Liver (tissue), 9 donors: ENCODE data around the gene LRPAP1. TPM values are rescaled to one million over a fixed set of nuclear protein-coding genes. Genes with fewer than 3 reads are reported as not detected.
"Not testable (repeated sequence)": the region's sequence is repeated elsewhere in the genome, so short reads cannot be mapped to it uniquely, and the experiment has no call there.

ENCODE experiments used
- DNase-seq: peaks from one replicate; pipeline ENCODE4 v3.0.0-alpha.2; 2017; ENCODE audit warnings: low spot score
- H3K27ac ChIP-seq, 2 donors: one replicate each; pipeline ENCODE4 v1.7.0; 2013; ENCODE audit warnings: inconsistent platforms in 2 of 2, low read length in 2 of 2, control low read depth in 1 of 2, low read depth in 1 of 2, mild to moderate bottlenecking in 1 of 2
- H3K27me3 ChIP-seq, 4 donors: one replicate each; pipeline versions ENCODE4 v1.6.1 to v1.7.0; 2013; ENCODE audit warnings: low read length in 3 of 4, inconsistent platforms in 1 of 4, mild to moderate bottlenecking in 1 of 4, moderate library complexity in 1 of 4; ENCODE audit not compliant: control insufficient read depth in 4 of 4, insufficient read depth in 4 of 4
- H3K36me3 ChIP-seq, 4 donors: one replicate each; pipeline versions ENCODE4 v1.6.1 to v1.7.0; 2013; ENCODE audit warnings: low read length in 3 of 4, mild to moderate bottlenecking in 3 of 4, low read depth in 1 of 4, moderate library complexity in 1 of 4; ENCODE audit not compliant: control insufficient read depth in 4 of 4, insufficient read depth in 3 of 4
- H3K4me1 ChIP-seq, 4 donors: one replicate each; pipeline versions ENCODE4 v1.6.1 to v1.7.0; 2013; ENCODE audit warnings: low read length in 3 of 4, mild to moderate bottlenecking in 3 of 4, moderate library complexity in 1 of 4; ENCODE audit not compliant: control insufficient read depth in 4 of 4, insufficient read depth in 4 of 4
- H3K4me3 ChIP-seq, 3 donors: one replicate each; pipeline versions ENCODE4 v1.6.1 to v1.7.0; 2013; ENCODE audit warnings: low read length in 3 of 3, control low read depth in 1 of 3, low read depth in 1 of 3, mild to moderate bottlenecking in 1 of 3
- H3K9ac ChIP-seq, 2 donors: one replicate each; pipeline ENCODE4 v1.7.0; 2013; ENCODE audit warnings: low read length in 2 of 2, mild to moderate bottlenecking in 2 of 2, moderate library complexity in 2 of 2, control low read depth in 1 of 2, low read depth in 1 of 2
- H3K9me3 ChIP-seq, 4 donors: one replicate each; pipeline versions ENCODE4 v1.6.1 to v1.7.0; 2013; ENCODE audit warnings: low read length in 3 of 4; ENCODE audit not compliant: control insufficient read depth in 4 of 4
- EGR1 ChIP-seq, 2 donors: IDR thresholded peaks; 2 replicates each; pipeline ENCODE4 v1.6.1; 2016 to 2018; ENCODE audit warnings: antibody characterized with exemption in 2 of 2, low read depth in 2 of 2
- HNF4G ChIP-seq: IDR thresholded peaks from 2 replicates; pipeline ENCODE4 v1.6.1; 2016; ENCODE audit warnings: antibody characterized with exemption
- JUND ChIP-seq, 2 donors: IDR thresholded peaks; 2 replicates each; pipeline ENCODE4 v1.6.1; 2016; ENCODE audit warnings: antibody characterized with exemption in 2 of 2
- RXRA ChIP-seq, 2 donors: IDR thresholded peaks; 2 replicates each; pipeline ENCODE4 v1.6.1; 2017 to 2018; ENCODE audit warnings: antibody characterized with exemption in 2 of 2, mild to moderate bottlenecking in 1 of 2
- SP1 ChIP-seq: IDR thresholded peaks from 2 replicates; pipeline ENCODE4 v1.6.1; 2018; ENCODE audit warnings: antibody characterized with exemption, mild to moderate bottlenecking
- TAF1 ChIP-seq: conservative IDR thresholded peaks from 2 replicates; pipeline ENCODE4 v1.6.1; 2016; ENCODE audit warnings: antibody characterized with exemption, mild to moderate bottlenecking
- WGBS: extraction: QIAGEN DNeasy Blood & Tissue Kit; methylation state at CpG from one replicate; pipeline ENCODE4 v1.1.7; 2013; 5-methylcytosine and 5-hydroxymethylcytosine counted together
- polyA plus RNA-seq, 2 donors: library from polyadenylated mRNA; stranded (reverse) in 1 of 2; unstranded in 1 of 2; fragments of 200-250 nt in 1 of 2; fragments of >200 nt in 1 of 2; fragmentation: Nextera tagmentation in 1 of 2; extraction: Ambion mirVana in 1 of 2; gene quantifications; one replicate each; pipeline versions ENCODE4 v1.2.1 to v1.2.3, GENCODE V29; 2013 to 2015
- total RNA-seq, 2 donors: library from RNA; depleted of rRNA; stranded (reverse); fragments of >200 nt; gene quantifications; one replicate each; pipeline ENCODE4 v1.2.3, GENCODE V29; 2014
- TF ChIP-seq, protein P1 (sequence below): IDR thresholded peaks from 2 replicates; pipeline ENCODE4 v1.6.1; 2016; ENCODE audit warnings: antibody characterized with exemption, mild to moderate bottlenecking
- TF ChIP-seq, protein P2 (sequence below): IDR thresholded peaks from 2 replicates; pipeline ENCODE4 v1.6.1; 2016; ENCODE audit warnings: antibody characterized with exemption
- TF ChIP-seq, protein P3 (sequence below): IDR thresholded peaks from 2 replicates; pipeline ENCODE4 v1.6.1; 2016; ENCODE audit warnings: antibody characterized with exemption
- donor health status: healthy.
- donor health status: healthy.
- donor health status: healthy.
- donor health status: healthy.
- donor health status: healthy.

The LRPAP1 gene
- total and polyA plus RNA-seq, 4 donors = 46.1 to 134 (median 108) TPM

DNA sequence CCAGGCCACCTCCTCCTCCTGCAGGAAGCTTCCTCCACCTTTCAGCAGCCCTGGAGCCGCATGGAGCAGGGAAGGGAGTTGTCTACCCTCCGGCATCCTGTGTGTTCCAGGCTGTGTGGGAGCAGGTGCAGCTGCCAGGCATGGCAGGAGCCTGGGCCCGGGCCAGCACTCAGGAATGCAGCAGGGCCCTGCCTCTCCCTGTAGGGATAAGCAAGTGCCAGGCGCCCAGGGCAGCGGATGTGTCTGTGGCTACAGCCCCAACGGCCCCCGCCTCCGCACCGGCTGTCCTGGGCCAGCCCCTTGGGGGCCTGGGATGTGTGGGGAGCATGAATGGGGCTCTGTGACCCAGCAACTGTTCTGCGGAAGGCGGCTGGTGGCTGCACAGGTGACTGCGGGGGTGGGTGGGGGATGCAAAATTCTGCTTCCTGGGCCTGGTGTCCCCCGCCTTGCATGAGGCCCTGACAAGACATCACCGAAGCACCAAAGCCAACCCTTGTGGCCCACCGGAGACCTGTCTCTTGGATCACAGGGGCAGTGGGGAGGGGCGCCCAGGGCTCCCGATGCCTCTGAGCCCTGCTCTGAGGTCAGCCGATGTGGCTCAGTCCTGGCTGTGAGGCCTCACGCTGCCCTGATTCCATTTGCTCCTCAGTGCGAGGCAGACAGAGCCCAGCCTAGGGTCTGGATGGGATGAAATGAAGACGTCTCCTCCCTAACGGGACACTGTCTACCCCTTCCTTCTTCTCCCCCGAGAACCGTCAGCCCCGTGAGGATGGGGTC is 70.5 kb downstream of the LRPAP1 start:
- no peaks in the 10 kb centered on the region for H3K27me3 ChIP-seq
- H3K4me1 ChIP-seq = peaks cover 12 to 26% (median 21%) of the 10 kb centered on the region in 4 donors
- 58% methylated on average over 25 of the region's 25 CpGs for WGBS
- H3K9me3 ChIP-seq = no peaks in the 10 kb centered on the region
- H3K36me3 ChIP-seq = no peaks in the 10 kb centered on the region
- H3K9ac ChIP-seq = no peak overlapping the region
- H3K27ac ChIP-seq = no peak overlapping the region
- no peak overlapping the region for H3K4me3 ChIP-seq
- TF ChIP-seq TAF1 (no peak), HNF4G (no peak), SP1 (no peak), JUND (IDR thresholded peaks at IDR 0.05) (no peak)
- TF ChIP-seq, protein P1, sequence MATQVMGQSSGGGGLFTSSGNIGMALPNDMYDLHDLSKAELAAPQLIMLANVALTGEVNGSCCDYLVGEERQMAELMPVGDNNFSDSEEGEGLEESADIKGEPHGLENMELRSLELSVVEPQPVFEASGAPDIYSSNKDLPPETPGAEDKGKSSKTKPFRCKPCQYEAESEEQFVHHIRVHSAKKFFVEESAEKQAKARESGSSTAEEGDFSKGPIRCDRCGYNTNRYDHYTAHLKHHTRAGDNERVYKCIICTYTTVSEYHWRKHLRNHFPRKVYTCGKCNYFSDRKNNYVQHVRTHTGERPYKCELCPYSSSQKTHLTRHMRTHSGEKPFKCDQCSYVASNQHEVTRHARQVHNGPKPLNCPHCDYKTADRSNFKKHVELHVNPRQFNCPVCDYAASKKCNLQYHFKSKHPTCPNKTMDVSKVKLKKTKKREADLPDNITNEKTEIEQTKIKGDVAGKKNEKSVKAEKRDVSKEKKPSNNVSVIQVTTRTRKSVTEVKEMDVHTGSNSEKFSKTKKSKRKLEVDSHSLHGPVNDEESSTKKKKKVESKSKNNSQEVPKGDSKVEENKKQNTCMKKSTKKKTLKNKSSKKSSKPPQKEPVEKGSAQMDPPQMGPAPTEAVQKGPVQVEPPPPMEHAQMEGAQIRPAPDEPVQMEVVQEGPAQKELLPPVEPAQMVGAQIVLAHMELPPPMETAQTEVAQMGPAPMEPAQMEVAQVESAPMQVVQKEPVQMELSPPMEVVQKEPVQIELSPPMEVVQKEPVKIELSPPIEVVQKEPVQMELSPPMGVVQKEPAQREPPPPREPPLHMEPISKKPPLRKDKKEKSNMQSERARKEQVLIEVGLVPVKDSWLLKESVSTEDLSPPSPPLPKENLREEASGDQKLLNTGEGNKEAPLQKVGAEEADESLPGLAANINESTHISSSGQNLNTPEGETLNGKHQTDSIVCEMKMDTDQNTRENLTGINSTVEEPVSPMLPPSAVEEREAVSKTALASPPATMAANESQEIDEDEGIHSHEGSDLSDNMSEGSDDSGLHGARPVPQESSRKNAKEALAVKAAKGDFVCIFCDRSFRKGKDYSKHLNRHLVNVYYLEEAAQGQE = no peak
- TF ChIP-seq, protein P2, sequence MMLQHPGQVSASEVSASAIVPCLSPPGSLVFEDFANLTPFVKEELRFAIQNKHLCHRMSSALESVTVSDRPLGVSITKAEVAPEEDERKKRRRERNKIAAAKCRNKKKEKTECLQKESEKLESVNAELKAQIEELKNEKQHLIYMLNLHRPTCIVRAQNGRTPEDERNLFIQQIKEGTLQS = no peak
- TF ChIP-seq, protein P3, sequence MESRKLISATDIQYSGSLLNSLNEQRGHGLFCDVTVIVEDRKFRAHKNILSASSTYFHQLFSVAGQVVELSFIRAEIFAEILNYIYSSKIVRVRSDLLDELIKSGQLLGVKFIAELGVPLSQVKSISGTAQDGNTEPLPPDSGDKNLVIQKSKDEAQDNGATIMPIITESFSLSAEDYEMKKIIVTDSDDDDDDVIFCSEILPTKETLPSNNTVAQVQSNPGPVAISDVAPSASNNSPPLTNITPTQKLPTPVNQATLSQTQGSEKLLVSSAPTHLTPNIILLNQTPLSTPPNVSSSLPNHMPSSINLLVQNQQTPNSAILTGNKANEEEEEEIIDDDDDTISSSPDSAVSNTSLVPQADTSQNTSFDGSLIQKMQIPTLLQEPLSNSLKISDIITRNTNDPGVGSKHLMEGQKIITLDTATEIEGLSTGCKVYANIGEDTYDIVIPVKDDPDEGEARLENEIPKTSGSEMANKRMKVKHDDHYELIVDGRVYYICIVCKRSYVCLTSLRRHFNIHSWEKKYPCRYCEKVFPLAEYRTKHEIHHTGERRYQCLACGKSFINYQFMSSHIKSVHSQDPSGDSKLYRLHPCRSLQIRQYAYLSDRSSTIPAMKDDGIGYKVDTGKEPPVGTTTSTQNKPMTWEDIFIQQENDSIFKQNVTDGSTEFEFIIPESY = no peak
- DNase-seq = no peak

DNA sequence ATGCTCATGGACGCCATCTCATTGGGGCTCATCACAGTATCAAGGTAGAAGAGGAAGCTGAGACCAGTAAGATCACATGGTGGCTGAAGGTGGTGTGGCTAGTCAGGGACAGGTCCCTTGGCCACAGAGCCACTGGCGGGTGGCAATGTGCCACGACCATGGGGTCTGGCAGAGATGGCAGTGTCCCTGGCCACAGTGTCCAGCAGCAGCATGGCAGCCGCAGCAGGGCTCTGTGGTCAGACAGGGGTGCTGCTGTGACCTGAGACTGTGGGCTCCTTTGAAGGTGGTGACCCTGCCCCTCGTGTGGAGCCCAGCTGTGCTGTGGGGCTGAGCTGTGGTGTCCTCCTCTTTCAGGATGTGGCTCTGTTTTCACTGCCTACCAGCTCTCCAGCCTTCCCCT is 71.3 kb downstream of the LRPAP1 start:
- no peak for TF ChIP-seq JUND (IDR thresholded peaks at IDR 0.05)
- no peak for TF ChIP-seq HNF4G
- no peak for TF ChIP-seq RXRA (IDR thresholded peaks at IDR 0.05)
- TF ChIP-seq EGR1 (IDR thresholded peaks at IDR 0.05; ENCODE audit: low read depth in 2 of 2) = no peak
- DNase-seq = no peak
- no peak overlapping the region for H3K9ac ChIP-seq
- no peaks in the 10 kb centered on the region for H3K9me3 ChIP-seq
- no peaks in the 10 kb centered on the region for H3K36me3 ChIP-seq
- no peak overlapping the region for H3K27ac ChIP-seq
- no peaks in the 10 kb centered on the region for H3K27me3 ChIP-seq
- H3K4me3 ChIP-seq = no peak overlapping the region
- H3K4me1 ChIP-seq = peaks cover 12 to 26% (median 21%) of the 10 kb centered on the region in 4 donors
- 91% methylated on average over 5 of the region's 5 CpGs for WGBS

DNA sequence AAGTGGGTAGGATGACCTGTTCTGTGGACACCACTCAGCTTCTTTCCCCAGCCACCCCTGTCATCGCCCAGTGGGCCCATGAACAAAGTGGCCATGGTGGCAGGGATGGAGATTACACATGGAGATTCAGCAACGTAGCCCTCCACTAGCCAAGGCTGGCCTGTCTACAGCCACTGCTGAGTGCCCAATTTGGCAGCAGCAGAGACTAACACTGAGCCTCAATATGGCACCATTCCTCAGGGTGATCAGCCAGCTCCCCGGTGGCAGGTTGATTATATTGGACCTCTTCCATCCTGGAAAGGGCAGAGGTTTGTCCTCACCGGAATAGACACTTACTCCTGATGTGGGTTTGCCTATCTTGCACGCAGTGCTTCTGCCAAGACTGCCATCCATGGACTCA is 73.1 kb downstream of the LRPAP1 start:
- H3K36me3 ChIP-seq, H3K9me3 ChIP-seq, H3K4me3 ChIP-seq, H3K9ac ChIP-seq, H3K27ac ChIP-seq, H3K27me3 ChIP-seq, DNase-seq: not testable (repeated sequence)
- WGBS = 58% methylated on average over 5 of the region's 5 CpGs
- H3K4me1 ChIP-seq = peaks cover 12 to 26% (median 21%) of the 10 kb centered on the region in 4 donors
